Measurements from ENCODE around the gene PCNX3. TPM values are rescaled to one million over a fixed set of nuclear protein-coding genes. Genes with fewer than 3 reads are reported as not detected.

Gene PCNX3
- total RNA-seq, 4 donors from 2014 or later = 38.5 to 59.3 (median 43.6) TPM

DNA sequence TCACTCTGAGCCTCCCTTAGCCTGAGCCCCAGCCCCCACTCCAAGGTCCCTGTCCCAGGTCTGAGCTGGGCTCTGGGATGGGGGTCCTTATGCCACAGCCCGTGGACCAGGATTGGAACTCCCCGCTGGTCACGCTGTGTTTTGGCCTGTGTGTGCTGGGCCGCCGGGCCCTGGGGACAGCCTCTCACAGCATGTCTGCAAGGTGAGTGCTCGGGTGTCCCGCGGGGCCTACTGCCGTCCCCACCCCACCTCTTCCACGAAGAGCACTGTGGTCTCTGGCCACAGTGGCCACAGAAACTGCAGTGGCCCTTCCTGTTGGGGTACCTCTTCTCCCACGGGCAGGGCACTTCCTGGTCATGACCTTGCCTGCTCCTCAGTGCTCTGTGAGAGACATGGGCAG lies 18.9 kb downstream of the PCNX3 start:
- no peaks in the 10 kb centered on the region for H3K27me3 ChIP-seq
- no peak for DNase-seq (ENCODE audit: low spot score in 2 of 2)
- peaks cover 69% of the 10 kb centered on the region for H3K36me3 ChIP-seq
- WGBS = 83% methylated on average over 1 of the region's 11 CpGs
- peaks cover 26% of the 10 kb centered on the region for H3K4me1 ChIP-seq
- TF ChIP-seq POLR2AphosphoS5 (IDR thresholded peaks at IDR 0.05) (no peak), POLR2A (IDR thresholded peaks at IDR 0.05) (no peak), EP300 (IDR thresholded peaks at IDR 0.05) (no peak), CTCF (IDR thresholded peaks at IDR 0.05) (no peak)
- H3K4me3 ChIP-seq = no peak overlapping the region
- H3K9me3 ChIP-seq = no peaks in the 10 kb centered on the region
- no peak overlapping the region for H3K27ac ChIP-seq

- 92% methylated on average over 23 of the region's 46 CpGs for WGBS
- Histone ChIP-seq H3K36me3 (peaks cover 62% of the 10 kb centered on the region), H3K9me3 (no peaks in the 10 kb centered on the region), H3K4me1 (peaks cover 32% of the 10 kb centered on the region), H3K4me3 (no peak overlapping the region), H3K27me3 (no peaks in the 10 kb centered on the region), H3K27ac (no peak overlapping the region)
- no peak for TF ChIP-seq POLR2A (IDR thresholded peaks at IDR 0.05)
- TF ChIP-seq POLR2AphosphoS5 (IDR thresholded peaks at IDR 0.05) = no peak
- no peak for TF ChIP-seq EP300 (IDR thresholded peaks at IDR 0.05)
- no peak for TF ChIP-seq CTCF (IDR thresholded peaks at IDR 0.05)
- no peak for DNase-seq (ENCODE audit: low spot score in 2 of 2)
Observed at GRCh38 chr11:65634905-65635731, 19.5 kb downstream of the PCNX3 start.

GRCh38 chr11:65636108-65637031 lies 20.8 kb downstream of the PCNX3 start:
- H3K4me1 ChIP-seq = peaks cover 42% of the 10 kb centered on the region
- no peaks in the 10 kb centered on the region for H3K9me3 ChIP-seq
- peaks cover 52% of the 10 kb centered on the region for H3K36me3 ChIP-seq
- TF ChIP-seq POLR2AphosphoS5 (IDR thresholded peaks at IDR 0.05) (no peak), CTCF (IDR thresholded peaks at IDR 0.05) (no peak), EP300 (IDR thresholded peaks at IDR 0.05) (no peak), POLR2A (IDR thresholded peaks at IDR 0.05) (no peak)
- WGBS = 95% methylated on average over 25 of the region's 28 CpGs
- H3K27me3 ChIP-seq = no peaks in the 10 kb centered on the region
- no peak overlapping the region for H3K4me3 ChIP-seq
- no peak for DNase-seq (ENCODE audit: low spot score in 2 of 2)
- no peak overlapping the region for H3K27ac ChIP-seq

DNA sequence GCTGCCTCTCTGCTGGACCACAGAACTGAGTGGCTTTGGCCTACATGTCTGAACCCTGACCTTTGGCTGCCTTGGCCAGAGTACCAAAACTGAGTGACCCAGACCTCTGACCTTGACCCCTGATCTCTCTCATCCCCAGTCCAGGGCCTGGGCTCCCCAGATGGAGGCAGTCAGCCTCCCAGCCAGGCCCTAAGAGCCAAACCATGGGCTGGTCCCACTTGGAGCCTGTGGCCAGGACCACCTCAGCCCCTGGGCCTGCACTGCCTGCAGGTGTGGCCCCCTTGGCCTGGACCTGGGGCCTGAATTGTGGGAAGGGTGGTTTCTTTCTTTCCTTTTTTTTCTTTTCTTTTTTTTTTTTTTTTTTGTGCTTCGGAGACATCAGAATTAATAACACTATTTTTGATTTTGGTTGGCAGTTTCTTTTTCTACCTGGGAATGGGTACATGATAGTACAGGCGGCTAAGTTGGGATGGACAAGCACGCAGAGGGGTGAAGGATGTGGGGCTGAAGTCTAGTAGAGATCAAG lies 21.5 kb downstream of the PCNX3 start:
- TF ChIP-seq CTCF (IDR thresholded peaks at IDR 0.05) (no peak), EP300 (IDR thresholded peaks at IDR 0.05) (no peak), POLR2A (IDR thresholded peaks at IDR 0.05) (no peak), POLR2AphosphoS5 (IDR thresholded peaks at IDR 0.05) (no peak)
- peaks cover 45% of the 10 kb centered on the region for H3K36me3 ChIP-seq
- no peak overlapping the region for H3K27ac ChIP-seq
- no peak overlapping the region for H3K4me3 ChIP-seq
- H3K27me3 ChIP-seq = no peaks in the 10 kb centered on the region
- peaks cover 42% of the 10 kb centered on the region for H3K4me1 ChIP-seq
- 91% methylated on average over 3 of the region's 3 CpGs for WGBS
- no peaks in the 10 kb centered on the region for H3K9me3 ChIP-seq
- no peak for DNase-seq (ENCODE audit: low spot score in 2 of 2)
